Hepatocyte (in vitro differentiated cells): ENCODE measurements around the gene TUBB1.

ENCODE experiments used
- EZH2phosphoT487 ChIP-seq: fragments of 200-600 bp; sonication (generic); IDR thresholded peaks from one replicate; pipeline ENCODE4 v1.6.1; 2018; ENCODE audit warnings: antibody characterized with exemption, mild to moderate bottlenecking, low read depth, moderate library complexity; ENCODE audit not compliant: unreplicated experiment, severe bottlenecking
- TF ChIP-seq, protein P1 (sequence below): fragments of 200-600 bp; sonication (generic); IDR thresholded peaks from 2 replicates; pipeline ENCODE4 v1.5.1; 2016; ENCODE audit warnings: antibody characterized with exemption, mild to moderate bottlenecking; ENCODE audit not compliant: poor library complexity

DNA sequence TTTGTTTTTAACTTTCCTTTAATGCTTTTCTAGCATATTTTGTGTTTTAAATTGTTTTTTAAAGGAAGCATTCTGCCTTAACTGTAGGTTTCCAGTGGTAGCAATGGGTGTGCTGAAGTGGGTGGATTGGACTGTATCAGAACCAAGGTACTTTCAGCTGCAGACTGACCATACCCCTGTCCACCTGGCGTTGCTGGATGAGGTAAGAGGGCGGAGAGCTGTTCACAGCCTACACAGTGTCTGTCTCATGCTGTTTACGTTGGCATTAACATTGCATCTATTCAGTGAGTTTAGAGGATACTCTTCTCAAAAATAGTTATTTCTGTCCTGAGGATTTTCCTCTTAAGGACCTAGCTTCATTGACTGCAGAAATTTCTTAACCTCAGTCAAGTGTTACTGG is 26.3 kb upstream of the TUBB1 start:
- TF ChIP-seq, protein P1, sequence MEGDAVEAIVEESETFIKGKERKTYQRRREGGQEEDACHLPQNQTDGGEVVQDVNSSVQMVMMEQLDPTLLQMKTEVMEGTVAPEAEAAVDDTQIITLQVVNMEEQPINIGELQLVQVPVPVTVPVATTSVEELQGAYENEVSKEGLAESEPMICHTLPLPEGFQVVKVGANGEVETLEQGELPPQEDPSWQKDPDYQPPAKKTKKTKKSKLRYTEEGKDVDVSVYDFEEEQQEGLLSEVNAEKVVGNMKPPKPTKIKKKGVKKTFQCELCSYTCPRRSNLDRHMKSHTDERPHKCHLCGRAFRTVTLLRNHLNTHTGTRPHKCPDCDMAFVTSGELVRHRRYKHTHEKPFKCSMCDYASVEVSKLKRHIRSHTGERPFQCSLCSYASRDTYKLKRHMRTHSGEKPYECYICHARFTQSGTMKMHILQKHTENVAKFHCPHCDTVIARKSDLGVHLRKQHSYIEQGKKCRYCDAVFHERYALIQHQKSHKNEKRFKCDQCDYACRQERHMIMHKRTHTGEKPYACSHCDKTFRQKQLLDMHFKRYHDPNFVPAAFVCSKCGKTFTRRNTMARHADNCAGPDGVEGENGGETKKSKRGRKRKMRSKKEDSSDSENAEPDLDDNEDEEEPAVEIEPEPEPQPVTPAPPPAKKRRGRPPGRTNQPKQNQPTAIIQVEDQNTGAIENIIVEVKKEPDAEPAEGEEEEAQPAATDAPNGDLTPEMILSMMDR, result no peak
- TF ChIP-seq EZH2phosphoT487, result no peak
